ENCODE measurements around the gene NPHP4. TPM values are rescaled to one million over a fixed set of nuclear protein-coding genes. Genes with fewer than 3 reads are reported as not detected.
A peak's percentile ranks its signal among the peaks of the same experiment; 100 is the strongest.

NPHP4 gene
- polyA plus RNA-seq (ENCODE audit: insufficient read length in 3 of 3), result 10 to 100 TPM; 12.9 to 17.6 (median 14.4) TPM
- long read RNA-seq, donor 1, result 0 reads
- long read RNA-seq, donor 2, result 0 reads
- long read RNA-seq, donor 3, result 0 reads
- long read RNA-seq, donor 4, result 0 reads
- long read RNA-seq, donor 5, result 0 reads
- long read RNA-seq, donor 6, result 0 reads
- long read RNA-seq, donor 7, full-length matches to known transcripts, result 1 of 7 reads
- long read RNA-seq, donor 7, partial matches to known transcripts, result 6 of 7 reads
- long read RNA-seq, donor 7, other reads (novel, unspliced or antisense), result 0 of 7 reads
- long read RNA-seq, donor 8, result 0 reads
- long read RNA-seq, donor 9, result 0 reads
- long read RNA-seq, donor 10, result 0 reads
- long read RNA-seq, donor 11, result 0 reads
- long read RNA-seq, donor 12, full-length matches to known transcripts, result 1 of 7 reads
- long read RNA-seq, donor 12, partial matches to known transcripts, result 6 of 7 reads
- long read RNA-seq, donor 12, other reads (novel, unspliced or antisense), result 0 of 7 reads
- long read RNA-seq, donor 13, result 0 reads
- long read RNA-seq, donor 14, result 0 reads
- long read RNA-seq, donor 15, result 0 reads
- long read RNA-seq, donor 16, result 0 reads

DNA sequence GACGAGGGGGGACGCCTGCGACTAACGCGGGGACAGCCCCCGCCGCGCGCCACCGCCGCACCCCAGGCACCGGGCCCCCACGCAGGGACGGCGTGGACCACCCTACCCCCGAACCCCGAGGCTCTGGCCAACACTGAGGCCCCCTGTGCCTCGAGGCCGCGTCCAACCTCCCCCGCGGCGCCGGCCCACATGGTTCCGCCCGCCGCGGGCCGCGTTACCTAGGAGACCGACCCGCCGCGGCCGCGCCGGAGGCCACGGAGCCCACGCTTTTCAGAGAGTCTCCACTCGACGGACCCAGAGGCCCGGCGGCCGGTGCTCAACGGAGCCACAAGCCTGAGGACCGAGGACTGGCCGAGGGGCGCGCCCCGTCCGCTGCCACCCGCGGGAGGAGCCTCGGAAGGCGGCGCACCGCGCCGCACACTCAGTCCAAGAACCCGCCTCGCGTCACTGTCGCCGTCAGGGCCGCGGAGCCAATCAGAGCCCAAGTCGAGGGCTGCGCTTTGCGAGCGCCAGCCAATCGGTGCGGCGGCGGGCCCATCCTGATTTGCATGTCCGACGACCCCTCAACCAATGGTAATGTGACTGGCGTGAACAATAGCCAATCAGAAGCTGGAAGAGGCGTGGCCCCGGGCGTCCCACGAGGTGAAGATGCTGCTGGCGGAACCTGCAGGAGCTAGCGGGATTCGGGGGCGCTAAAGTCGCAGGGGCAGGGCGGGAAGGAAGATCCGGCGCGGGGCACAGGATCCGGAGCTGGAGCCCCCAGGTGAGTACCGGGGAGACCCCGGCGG, at the start of gene NPHP4:
TSS of gene NPHP4 (minus strand) at position 400 of the 788 bp plus-strand sequence. CDS start 6,136 bp downstream, outside the sequence.
- DNase-seq, result peak; percentile 100

DNA sequence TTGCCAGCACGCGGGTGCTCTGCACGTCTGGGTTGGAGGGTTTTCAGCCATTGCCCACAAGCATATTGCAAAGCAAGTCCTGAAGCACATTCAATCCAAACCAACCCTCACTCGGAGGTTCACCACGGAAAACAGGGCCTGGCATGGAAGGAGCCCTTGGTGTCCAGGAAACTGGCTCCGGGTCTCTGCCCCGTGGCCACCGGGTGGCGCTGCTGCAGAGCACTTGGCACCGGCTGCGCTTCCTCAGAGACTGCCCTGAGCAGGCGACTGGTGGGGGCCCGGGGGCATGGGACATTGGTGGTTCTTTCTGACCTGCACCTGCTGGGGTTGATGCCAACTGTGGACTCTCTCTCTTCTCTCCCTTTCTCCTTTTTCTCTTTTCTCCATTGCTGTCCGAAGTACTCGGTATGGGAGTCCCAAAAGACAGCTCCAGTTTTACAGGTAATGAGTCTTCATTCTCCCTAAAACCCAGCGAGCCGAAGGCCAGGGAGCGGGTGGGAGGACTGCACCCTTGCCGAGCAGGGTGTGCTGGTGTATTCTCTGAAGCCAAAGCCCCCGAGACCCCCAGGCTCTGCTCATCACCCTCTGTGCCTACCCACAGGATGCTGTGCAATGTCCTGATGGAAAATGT, 49.3 kb upstream of the NPHP4 start:
- DNase-seq, result no peak

DNA sequence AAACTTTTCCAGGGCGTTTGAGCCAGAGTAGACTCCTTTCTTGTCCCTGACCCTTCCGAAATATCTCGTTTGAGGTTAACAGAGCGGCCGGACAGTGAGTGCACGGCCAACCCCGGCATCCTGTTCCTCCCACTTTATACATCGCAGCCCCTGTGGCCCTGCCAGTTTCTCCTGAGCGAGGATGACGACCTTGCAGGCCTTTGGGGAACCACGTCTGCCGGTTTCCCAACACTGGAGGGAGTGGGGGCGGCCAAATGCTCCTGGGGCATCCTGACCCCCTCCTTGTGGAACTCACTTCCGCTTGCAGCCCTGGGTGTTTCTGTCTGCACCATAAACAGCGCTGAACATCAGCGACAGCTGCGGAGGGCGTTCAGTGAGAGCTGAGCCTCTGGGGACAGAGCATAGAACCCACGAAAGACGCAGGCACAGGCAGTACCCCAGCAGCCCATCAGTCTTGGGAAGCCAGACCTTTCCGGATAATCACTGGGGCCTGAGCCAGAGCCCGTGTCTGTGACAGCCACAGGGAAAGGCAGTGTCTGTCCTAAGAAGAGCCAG, 48.7 kb upstream of the NPHP4 start:
- no peak for DNase-seq

DNA sequence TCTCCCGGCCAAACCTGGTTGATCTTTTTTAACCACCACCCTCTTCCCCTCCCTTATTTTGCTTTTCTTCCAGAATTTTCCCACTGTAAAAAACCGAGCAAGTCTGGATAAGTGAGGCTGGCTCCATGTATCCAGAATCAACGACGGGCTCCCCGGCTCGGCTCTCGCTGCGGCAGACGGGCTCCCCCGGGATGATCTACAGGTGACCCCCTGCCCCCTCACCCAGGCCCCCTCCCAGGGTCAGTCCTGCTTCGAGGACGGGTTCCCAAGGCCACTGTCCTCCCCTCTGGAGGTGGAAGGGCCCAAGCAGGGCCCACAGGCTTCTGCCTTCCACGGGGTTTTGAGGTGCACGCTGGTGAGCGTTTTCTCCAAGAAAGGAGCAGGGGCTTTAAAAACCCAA, 48.2 kb upstream of the NPHP4 start:
- DNase-seq, result no peak

DNA sequence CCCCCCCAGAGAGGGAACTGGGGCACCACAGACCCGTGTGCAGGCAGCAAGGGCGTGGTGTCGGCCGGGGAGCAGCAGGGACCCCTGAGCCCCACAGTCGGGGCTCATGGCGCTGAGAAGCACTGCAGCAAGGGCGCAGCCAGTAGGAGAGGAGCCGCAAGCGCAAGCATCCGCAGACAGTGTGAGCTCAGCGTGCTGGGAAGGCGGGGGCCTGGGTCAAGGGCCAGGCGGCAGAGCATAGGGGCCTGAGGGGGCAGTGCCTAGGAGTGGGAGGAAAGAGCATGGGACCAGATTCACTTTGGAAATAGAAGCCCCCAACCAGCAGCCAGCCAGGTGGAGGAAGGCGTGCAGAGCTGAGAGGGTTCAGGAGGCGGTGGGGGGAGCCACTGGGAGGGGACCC, 46.8 kb upstream of the NPHP4 start:
- DNase-seq, result no peak

DNA sequence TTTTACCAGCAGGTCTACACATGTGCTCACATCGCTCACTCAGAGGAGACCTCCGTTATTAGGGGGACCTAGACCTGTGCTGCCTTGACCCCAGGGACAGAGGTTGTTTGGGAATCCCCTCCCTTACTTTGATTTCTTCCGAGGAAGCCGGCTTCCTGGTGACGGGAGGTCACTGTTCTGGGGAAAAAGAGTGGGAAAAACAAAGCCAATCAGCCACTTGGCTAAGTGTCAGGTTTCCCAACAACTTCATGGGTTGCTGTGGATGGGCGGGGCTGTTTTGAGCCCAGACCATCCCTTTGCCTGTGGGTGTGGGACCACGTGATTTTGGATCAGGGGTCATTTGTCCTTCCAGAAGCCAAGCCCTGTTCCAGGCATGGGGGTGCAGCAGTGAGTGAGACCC, 46.4 kb upstream of the NPHP4 start:
- DNase-seq, result no peak

DNA sequence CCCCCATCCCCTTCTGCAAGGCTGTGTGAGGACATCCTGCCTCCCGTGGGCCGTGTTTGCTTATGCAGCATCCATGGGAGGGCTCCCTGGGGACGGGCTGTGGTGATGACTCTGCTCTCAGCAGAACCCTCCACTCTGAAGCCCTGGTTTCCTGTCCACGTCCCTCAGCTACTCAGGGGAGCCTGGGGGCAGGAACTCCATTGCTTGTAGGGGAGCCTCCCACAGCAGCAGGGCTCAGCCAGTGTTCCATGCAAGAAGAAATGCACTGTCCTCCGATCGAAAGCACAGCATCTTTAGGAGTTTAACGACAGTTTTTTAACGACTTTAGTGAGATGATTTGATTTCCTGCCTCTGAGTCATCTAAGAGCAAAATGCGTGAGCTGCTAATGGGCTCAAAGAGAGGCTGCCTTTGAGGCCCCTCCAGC, 45.1 kb upstream of the NPHP4 start:
- DNase-seq, result no peak

DNA sequence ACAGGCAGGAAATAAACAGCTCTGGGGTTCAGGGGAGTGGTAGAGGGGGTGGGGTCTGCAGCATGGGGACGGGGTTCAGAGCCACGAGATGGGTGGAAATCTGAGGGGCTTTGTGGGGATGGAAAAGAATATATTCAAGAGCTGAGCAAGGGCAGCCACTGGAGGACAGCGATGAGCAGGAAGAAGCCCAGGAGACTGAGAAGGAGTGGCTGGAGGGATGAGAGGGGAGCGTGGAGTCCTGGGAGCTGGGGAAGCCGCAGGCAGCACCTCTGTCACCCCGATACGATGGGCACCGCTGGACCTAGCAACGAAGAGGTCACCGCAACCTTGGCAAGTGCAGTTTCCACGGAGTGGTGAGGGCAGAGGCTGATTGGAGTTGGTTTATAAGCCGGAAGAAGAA, 43.5 kb upstream of the NPHP4 start:
- no peak for DNase-seq

DNA sequence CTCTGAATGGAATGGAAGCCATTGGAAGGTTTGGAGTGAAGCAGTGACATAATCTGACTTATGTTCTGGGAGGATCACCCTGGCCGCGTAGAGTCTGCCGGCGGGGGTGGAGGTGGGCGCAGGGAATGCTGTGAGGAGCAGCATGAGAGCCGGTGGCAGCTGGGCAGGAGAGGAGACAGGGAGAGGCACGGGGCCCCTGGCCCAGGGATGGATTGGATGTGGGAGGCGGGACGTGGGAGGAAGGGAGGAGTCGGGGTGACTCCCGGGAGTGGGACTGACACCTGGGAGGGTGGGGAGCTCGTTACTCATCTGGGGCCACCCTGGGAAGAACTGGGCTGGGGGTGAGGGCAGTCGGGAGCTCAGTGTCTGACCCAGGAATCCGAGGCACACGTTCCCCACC, 43.1 kb upstream of the NPHP4 start:
- no peak for DNase-seq

DNA sequence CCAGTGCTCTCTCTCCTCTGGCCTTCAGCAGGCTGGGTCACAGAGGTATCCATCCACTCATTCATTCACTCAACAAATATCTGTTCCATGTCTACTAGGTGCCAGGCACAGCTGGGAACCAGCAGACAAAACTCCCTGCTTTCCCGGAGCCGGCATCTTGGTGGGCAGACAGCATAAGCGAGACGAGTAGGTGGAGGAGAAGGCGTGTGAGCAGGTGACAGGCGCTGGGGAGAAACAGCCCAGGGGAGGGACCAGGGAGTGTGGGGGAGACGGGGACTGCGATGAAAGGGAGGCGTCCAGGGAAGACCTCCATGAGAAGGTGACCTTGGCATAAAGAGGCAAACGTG, 42.5 kb upstream of the NPHP4 start:
- no peak for DNase-seq

DNA sequence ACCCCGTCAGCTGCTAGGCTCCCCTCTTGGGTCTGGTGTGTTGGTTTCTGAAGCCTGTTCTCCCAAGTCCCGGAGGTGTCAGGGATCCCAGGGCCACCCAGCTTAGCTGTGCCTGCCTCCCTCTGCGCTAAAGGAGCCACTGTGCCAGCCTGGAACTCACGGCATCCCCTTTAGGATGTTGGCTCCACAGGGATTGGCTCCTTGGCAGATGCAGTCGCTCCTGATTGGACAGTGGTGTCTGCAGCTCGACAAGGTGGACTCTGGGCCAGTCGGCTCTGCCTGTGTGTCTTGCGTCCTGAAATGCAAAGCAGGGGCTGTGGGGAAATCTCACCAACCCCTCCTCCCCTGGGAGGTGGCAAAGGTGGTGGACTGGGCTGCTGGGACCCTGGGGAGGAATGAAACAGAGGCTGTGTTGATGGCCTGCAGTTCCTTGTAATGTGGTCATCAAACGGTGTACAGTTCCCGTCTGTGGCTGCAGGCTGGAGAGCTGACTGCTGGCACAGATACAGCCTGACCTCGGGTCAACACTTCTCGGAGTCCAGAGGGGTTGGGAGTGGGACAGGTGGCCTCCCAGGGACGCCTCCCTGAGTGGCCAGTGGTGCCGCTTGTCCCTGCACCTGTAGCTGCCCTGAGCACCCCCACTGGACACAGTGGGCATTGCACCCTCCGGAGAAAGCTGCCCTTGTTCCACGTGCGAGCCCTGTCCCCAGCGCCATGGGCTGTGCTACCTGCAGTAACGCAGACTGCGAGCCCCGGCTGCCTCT, 41.9 kb upstream of the NPHP4 start:
- DNase-seq, result no peak

DNA sequence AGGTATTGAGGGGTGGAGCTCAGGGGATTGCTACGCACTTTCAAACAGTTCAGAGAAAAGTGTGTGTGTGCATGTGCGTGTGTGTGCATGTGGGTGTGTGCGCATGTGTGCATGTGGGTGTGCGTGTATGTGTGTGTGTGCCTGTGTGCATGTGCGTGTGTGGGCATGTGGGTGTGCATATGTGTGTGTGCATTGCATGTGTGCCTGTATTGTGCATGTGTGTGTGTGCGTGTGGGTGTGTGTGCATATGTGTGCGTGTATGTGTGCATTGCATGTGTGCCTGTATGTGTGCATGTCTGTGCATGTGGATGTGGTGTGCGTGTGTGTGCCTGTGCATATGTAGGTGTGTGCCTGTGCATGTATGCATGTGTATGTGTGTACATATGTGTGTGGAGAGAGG, 40.9 kb upstream of the NPHP4 start:
- DNase-seq, result no peak

DNA sequence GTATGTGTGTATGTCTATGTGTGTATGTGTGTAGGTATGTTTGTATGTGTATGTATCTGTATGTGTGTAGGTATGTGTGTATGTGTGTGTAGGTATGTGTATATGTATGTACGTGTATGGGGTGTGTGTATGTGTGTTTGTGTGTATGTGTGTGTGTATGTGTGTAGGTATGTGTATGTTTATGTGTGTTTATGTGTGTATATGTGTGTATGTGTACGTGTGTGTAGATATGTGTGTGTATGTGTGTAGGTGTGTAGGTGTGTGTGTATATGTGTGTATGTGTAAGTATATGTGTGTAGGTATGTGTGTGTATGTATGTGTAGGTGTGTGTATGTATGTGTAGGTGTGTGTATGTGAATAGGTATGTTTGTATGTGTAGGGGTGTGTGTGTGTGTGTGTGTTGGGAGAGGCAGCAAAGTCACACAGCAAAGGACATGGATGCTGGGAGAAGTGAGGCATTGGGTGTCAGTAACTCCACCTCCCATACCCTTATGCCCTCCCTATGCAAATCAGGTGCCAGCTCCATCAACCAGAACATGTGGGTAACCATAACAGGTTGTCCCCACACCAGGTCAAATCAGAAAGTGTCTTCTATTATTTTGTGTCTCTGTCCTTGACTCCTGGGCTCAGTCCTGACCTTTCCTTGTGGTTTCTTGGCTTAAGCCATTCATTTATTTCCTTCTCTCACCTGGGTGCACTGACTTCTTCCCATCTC, 38.5 kb upstream of the NPHP4 start:
- DNase-seq, result no peak

DNA sequence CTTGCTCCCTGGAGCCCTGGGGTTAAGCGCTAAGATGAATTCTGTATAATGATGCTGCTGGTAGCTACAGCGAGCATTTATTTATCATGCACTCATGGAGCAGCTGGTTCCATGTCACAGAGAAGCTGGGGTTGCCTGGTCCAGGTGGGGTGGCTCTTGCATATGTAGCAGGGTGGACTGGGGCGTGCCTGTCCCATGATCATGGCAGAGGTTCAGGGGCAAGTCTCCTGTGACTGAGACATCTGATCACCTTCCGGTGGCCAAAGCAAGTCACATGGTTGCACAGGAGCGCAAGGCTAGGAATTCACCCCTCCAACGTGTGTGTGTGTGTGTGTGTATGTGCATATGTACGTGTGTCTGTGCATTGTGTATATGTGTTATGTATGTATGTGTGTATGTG, 37.9 kb upstream of the NPHP4 start:
- DNase-seq, result no peak

DNA sequence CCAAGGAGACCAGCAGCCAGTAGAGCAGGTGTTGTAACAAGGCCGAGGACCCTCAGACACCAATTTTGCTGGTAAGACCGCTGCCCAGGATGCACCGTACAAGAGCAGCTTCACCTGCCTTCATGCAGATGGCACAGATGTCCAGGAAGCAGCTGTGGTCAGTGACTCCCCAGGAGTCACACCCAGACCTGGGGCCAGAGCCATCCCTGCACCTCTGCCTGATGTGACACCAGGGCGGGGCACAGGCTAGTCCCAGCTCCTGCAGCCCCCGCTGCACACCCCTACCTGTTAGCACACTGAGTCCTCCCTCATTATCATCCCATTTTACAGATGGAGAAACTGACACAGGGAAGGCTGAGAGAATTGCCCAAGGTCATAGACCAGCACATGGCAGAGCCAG, 37.1 kb upstream of the NPHP4 start:
- no peak for DNase-seq

DNA sequence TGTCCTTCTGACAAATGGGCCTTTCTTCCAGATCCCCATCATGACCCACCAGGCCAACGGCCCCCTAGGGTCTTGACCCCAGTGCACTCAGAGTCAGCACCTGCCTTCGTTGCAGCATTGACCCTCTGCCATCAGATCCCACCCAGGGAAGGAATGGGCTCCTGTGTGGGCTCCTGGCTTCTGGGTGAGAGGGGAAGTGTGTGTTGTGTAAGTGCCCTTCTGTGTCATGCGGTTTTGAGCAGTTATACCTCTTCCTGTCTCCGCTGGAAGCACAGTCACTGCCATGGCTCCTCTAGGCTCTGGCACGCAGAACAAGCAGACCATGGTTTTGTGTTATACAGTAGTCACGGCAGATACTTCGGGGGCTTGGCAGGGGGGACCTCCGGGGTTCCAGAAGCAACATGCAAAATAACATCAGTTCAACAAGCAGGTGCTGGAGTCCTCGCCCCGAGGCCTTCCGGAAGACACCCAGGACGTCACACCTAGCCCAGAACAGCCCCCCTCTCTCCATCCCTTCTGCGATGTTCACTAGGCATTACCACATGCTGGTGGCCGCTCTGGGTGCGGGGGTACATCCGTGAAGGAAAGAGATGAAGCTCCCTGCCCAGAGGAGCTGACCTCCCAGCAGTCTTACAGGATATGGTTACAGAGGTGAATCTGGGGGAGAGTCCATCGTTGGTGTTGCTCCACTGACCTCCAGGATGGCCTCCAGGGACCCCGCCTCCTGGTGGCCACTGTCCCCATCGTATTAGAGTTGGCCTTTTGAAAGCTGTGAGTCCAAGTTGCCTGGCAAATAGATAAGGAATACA, 36.0 kb upstream of the NPHP4 start:
- DNase-seq, result no peak

DNA sequence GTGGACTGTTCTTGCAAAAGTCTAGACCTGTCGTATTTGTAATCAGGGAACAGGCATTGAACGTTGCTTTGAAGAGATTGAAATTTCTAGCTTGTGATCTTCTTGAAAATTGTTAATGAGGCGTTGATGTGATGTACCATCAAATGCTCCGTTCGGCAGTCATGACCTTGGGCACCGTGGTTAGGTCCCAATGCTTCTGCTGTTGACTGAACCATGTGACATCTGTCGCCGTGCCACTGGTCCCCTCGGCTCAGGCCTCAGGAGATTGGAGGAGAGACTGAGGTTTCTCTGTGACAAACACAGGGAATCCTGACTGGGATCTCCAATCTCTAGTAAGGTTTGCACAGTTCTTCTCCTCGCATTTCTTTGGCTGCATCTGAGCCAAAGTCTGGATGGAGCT, 35.4 kb upstream of the NPHP4 start:
- no peak for DNase-seq

DNA sequence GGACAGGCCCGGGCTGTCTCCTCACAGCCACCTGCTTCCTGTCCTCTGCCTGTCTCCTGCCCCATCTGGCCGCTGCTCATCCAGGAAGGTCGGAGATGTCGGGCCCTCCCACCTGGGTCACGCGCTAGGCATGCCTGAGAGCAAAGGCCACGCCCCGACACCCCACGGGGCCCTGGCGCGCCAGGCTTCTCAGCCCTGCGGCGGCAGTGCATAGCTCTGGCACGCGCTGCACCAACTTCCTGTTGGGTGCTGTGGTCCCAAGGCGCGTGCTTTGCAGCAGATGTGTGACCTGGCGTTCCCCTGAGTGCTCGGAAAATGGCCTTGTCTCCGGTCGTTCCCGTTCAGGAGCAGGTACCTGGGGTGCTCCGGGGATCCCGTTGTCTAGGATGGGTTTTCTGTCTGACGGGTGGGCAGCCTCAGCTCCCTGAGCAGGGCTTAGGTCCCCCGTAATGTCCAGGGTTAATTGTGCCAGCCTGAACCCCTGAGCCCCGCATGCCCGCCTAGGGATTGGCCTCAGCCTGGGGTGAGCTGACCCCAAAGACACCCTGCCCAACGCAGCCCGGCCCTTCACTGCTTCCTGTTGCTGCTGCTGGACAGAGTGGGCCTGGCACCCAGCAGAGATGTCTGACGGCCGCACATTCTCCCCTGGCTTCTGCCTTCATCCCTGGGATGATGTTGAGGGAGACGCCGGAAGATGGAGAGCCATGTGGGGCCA, 34.0 kb upstream of the NPHP4 start:
- no peak for DNase-seq
